Fibroblast of skin of abdomen (primary cell): ENCODE data around the gene ITSN1. TPM values are rescaled to one million over a fixed set of nuclear protein-coding genes. Genes with fewer than 3 reads are reported as not detected.
"Not testable (repeated sequence)": the region's sequence is repeated elsewhere in the genome, so short reads cannot be mapped to it uniquely, and the experiment has no call there.

Experiments used
- DNase-seq: peaks from one replicate; pipeline ENCODE4 v3.0.0-alpha.2; 2013
- polyA plus RNA-seq, 2 experiments: library from polyadenylated mRNA; unstranded; fragments of 120-200 nt; gene quantifications; one replicate each; pipeline ENCODE4 v1.2.1, GENCODE V29; 2013; ENCODE audit not compliant: insufficient read length in 2 of 2

The ITSN1 gene
- polyA plus RNA-seq (2013, experiment 1 of 2; ENCODE audit: insufficient read length): 36.2 TPM
- 34.2 TPM for polyA plus RNA-seq (2013, experiment 2 of 2; ENCODE audit: insufficient read length)

- DNase-seq: peak; percentile 100
Measured at GRCh38 chr21:33642027-33642895, at the start of gene ITSN1. ITSN1 (plus strand) TSS chr21:33642501; CDS start chr21:33718829, 76,328 bp downstream.

GRCh38 chr21:33598051-33598450 is 44.2 kb upstream of the ITSN1 start:
- DNase-seq: no peak

- peak; percentile 9 for DNase-seq
Measured at GRCh38 chr21:33608559-33608958, 33.7 kb upstream of the ITSN1 start.

- DNase-seq: no peak
Measured at GRCh38 chr21:33611006-33611744, 31.1 kb upstream of the ITSN1 start.

GRCh38 chr21:33617565-33617964 is 24.7 kb upstream of the ITSN1 start:
- DNase-seq: not testable (repeated sequence)

GRCh38 chr21:33618407-33618806 is 23.9 kb upstream of the ITSN1 start:
- no peak for DNase-seq

- DNase-seq: no peak
Measured at GRCh38 chr21:33619726-33620125, 22.6 kb upstream of the ITSN1 start.

GRCh38 chr21:33622253-33622652 is 20.0 kb upstream of the ITSN1 start:
- no peak for DNase-seq

- DNase-seq: not testable (repeated sequence)
Measured at GRCh38 chr21:33626151-33626550, 16.1 kb upstream of the ITSN1 start.

GRCh38 chr21:33634254-33634653 is 8.0 kb upstream of the ITSN1 start:
- DNase-seq: no peak

GRCh38 chr21:33640697-33641351 is 1.5 kb upstream of the ITSN1 start:
- no peak for DNase-seq

- DNase-seq: peak; percentile 100
Measured at GRCh38 chr21:33641352-33642026, 812 bp upstream of the ITSN1 start, which contains the start of gene CRYZL1. CRYZL1 (minus strand) TSS chr21:33641741; CDS start chr21:33631551, 10,190 bp downstream.

GRCh38 chr21:33642896-33643657 is 776 bp downstream of the ITSN1 start:
- peak; percentile 21 for DNase-seq

GRCh38 chr21:33643658-33644311 is 1.5 kb downstream of the ITSN1 start:
- DNase-seq: no peak

GRCh38 chr21:33644383-33645074 is 2.2 kb downstream of the ITSN1 start:
- DNase-seq: peak; percentile 56

GRCh38 chr21:33645730-33646129 is 3.4 kb downstream of the ITSN1 start:
- no peak for DNase-seq

GRCh38 chr21:33647587-33647986 is 5.3 kb downstream of the ITSN1 start:
- DNase-seq: no peak

- no peak for DNase-seq
Measured at GRCh38 chr21:33648555-33648954, 6.3 kb downstream of the ITSN1 start.

- DNase-seq: no peak
Measured at GRCh38 chr21:33650230-33650629, 7.9 kb downstream of the ITSN1 start.

- DNase-seq: no peak
Measured at GRCh38 chr21:33650929-33651509, 8.7 kb downstream of the ITSN1 start.
